Nephron progenitor cell (in vitro differentiated cells): Measurements from ENCODE around the gene TIAM1.

Experiments used
- DNase-seq: peaks from one replicate; pipeline ENCODE4 v3.0.0; 2021
- H3K27ac Mint-ChIP-seq: 2 replicates; pipeline ENCODE4 v1.8.0; 2021; ENCODE audit warnings: mild to moderate bottlenecking, moderate library complexity, mixed read lengths
- H3K27me3 Mint-ChIP-seq: 2 replicates; pipeline ENCODE4 v1.8.0; 2021; ENCODE audit warnings: mild to moderate bottlenecking, low read depth, mixed read lengths; ENCODE audit not compliant: poor library complexity
- H3K36me3 Mint-ChIP-seq: 2 replicates; pipeline ENCODE4 v1.8.0; 2021; ENCODE audit warnings: low read depth, mixed read lengths
- H3K4me1 Mint-ChIP-seq: 2 replicates; pipeline ENCODE4 v1.8.0; 2021; ENCODE audit warnings: mixed read lengths
- H3K4me3 Mint-ChIP-seq: 2 replicates; pipeline ENCODE4 v1.8.0; 2021; ENCODE audit warnings: mild to moderate bottlenecking, moderate library complexity, mixed read lengths
- H3K9me3 Mint-ChIP-seq: 2 replicates; pipeline ENCODE4 v1.8.0; 2021; ENCODE audit warnings: mild to moderate bottlenecking, moderate library complexity, mixed read lengths
- TF ChIP-seq, protein P1 (sequence below): fragments of 200-600 bp; sonication (generic); IDR thresholded peaks from 2 replicates; pipeline ENCODE4 v1.5.0; 2021; ENCODE audit warnings: antibody characterized with exemption

TIAM1 gene

DNA sequence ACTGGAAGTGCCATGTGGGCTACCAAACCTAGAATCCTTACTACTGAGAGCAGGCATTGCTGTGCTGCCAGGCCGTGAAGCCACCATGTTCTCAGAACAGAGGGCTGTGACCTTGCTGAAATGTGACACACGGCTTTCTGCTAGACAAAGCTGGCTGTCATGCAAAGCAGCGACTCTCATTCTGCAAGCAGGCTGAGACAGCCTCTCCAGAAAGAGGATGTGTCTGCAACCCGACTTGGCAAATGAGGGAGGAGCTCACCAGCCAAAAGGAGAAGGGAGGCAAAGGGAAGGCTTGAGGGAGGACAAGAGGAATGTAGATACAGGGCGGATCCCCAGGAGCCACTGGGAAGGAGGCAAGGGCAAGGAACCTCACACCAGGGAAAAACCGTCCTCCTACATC is 220.1 kb downstream of the TIAM1 start:
- TF ChIP-seq, protein P1, sequence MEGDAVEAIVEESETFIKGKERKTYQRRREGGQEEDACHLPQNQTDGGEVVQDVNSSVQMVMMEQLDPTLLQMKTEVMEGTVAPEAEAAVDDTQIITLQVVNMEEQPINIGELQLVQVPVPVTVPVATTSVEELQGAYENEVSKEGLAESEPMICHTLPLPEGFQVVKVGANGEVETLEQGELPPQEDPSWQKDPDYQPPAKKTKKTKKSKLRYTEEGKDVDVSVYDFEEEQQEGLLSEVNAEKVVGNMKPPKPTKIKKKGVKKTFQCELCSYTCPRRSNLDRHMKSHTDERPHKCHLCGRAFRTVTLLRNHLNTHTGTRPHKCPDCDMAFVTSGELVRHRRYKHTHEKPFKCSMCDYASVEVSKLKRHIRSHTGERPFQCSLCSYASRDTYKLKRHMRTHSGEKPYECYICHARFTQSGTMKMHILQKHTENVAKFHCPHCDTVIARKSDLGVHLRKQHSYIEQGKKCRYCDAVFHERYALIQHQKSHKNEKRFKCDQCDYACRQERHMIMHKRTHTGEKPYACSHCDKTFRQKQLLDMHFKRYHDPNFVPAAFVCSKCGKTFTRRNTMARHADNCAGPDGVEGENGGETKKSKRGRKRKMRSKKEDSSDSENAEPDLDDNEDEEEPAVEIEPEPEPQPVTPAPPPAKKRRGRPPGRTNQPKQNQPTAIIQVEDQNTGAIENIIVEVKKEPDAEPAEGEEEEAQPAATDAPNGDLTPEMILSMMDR, result no peak
- peaks cover 2% of the 10 kb centered on the region for H3K27me3 Mint-ChIP-seq
- peaks cover 65% of the 10 kb centered on the region for H3K36me3 Mint-ChIP-seq
- peaks cover 45% of the 10 kb centered on the region for H3K4me1 Mint-ChIP-seq
- DNase-seq, result peak; percentile 31
- no peak overlapping the region for H3K4me3 Mint-ChIP-seq
- H3K27ac Mint-ChIP-seq, result peak overlapping the region; percentile 63
- H3K9me3 Mint-ChIP-seq, result no peaks in the 10 kb centered on the region

DNA sequence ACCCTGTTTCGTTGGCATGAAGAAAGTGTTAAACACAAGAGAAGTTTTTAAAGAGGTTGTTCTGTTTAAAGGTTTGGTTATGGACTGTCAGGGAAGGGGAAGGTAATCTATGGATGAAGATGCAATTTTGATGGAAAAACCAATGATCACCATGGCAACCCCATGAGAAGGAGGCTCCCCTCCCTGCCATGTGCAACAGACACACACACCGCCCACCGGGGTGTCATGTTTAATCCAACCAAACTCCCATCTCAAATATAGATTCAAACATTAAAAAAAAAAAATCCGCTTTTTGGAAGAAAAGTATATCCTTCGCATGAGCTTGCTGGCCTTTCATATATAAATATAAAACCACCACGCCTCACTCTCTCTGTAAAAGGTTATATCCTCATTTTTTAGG is 224.9 kb downstream of the TIAM1 start:
- Mint-ChIP-seq H3K4me1 (peaks cover 52% of the 10 kb centered on the region), H3K27ac (peak overlapping the region; percentile 10), H3K4me3 (no peak overlapping the region), H3K36me3 (peaks cover 59% of the 10 kb centered on the region), H3K27me3 (peaks cover 2% of the 10 kb centered on the region), H3K9me3 (no peaks in the 10 kb centered on the region)
- TF ChIP-seq, protein P1, result no peak
- no peak for DNase-seq

DNA sequence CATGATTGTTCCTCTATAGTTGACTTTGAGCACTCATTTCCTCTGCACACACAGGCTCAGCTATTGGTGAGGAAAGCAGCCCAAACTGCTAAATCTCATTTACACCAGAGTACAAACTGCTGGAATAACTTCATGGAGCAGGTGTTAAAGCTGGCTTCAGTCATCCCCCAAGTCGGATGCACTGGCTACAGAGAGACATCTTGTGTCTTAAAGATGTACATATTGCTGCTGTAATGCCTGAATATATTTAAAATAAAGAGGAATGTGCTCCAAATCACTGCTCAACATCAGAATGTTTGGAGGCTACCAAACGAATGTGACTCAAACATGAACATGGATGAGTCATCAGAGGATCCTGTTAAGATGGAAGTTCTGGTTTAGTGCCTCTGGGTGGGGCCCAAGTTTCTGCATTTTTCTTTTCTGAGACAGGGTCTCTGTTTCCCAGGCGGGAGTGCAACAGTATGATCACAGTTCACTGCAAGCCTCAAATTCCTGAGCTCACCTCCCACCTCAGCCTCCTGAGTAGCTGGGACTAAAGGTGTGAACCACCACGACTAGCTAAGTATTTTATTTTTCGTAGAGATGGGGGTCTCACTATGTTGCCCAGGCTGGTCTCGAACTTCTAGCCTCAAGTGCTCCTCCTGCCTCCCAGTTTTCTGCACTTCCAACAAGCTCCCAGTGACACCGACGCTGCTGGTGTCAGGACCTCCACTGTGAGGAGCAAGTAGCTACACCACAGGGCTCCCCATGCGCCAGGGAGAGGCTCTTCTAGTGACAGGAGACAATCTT is 226.7 kb downstream of the TIAM1 start:
- Mint-ChIP-seq H3K36me3 (peaks cover 49% of the 10 kb centered on the region), H3K4me1 (peaks cover 37% of the 10 kb centered on the region), H3K9me3 (no peaks in the 10 kb centered on the region), H3K27me3 (peaks cover 2% of the 10 kb centered on the region), H3K27ac (peak overlapping the region; percentile 69), H3K4me3 (no peak overlapping the region)
- DNase-seq, result no peak
- TF ChIP-seq, protein P1, result no peak

DNA sequence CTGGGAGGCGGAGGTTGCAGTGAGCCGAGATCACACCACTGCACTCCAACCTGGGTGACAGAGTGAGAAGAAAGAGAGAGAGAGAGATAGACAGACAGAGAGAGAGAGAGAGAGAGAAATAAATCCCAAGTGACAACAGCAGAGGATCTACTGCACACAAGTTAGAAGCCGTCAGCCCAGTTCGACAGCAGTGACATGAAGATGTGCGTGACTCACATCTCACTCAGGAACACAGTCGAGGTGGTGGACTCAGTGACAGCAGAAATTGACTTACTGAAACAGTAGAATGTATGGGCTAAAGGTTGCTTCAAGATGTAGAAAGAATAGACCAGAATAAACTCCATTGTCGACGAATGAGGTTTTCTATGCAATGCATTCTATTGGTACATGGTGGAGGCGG is 228.8 kb downstream of the TIAM1 start:
- Mint-ChIP-seq H3K27me3 (no peaks in the 10 kb centered on the region), H3K27ac (peak overlapping the region; percentile 96), H3K4me1 (peaks cover 33% of the 10 kb centered on the region), H3K36me3 (peaks cover 29% of the 10 kb centered on the region), H3K4me3 (no peak overlapping the region), H3K9me3 (no peaks in the 10 kb centered on the region)
- TF ChIP-seq, protein P1, result no peak
- DNase-seq, result no peak

DNA sequence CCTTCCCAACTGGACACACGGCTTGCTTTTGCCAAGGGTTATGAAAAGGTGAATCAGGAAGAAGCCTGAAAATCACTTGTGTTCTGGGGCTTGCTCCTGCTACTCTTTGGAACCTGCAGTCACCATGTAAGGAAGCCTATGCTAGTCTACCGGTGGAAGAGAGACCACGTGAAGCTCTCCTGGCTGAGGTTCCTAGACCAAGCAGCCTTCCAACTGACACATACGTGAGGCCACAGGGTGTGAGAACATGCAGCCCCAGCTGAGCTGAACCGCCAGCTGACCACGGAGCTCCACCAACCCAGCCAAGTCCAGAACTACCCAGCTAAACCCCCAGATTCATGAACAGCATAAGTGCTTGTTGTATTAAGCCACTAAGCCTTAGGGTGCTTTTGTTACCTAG is 233.0 kb downstream of the TIAM1 start:
- H3K27ac Mint-ChIP-seq, result no peak overlapping the region
- no peaks in the 10 kb centered on the region for H3K27me3 Mint-ChIP-seq
- TF ChIP-seq, protein P1, result no peak
- no peak for DNase-seq
- no peak overlapping the region for H3K4me3 Mint-ChIP-seq
- H3K4me1 Mint-ChIP-seq, result peaks cover 23% of the 10 kb centered on the region
- H3K36me3 Mint-ChIP-seq, result peaks cover 14% of the 10 kb centered on the region
- peaks cover 21% of the 10 kb centered on the region for H3K9me3 Mint-ChIP-seq

DNA sequence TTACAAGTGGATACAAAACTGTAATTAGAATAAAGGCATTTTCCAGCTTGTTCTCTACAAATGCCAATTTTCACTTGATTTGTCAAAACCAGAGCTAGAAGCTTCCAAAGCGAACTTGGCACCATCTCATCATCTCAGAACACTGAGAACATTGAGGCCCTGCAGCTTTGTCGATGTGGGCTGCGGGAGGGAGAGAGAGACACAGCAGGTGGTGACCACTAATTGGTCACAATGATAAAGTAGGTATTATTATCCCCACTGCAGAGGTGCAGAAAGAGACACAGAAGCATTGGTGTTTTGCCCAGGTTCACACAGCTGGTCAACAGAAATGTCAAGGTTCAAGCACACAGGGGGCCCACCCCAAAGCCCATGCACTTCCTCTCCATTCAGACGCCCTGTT is 233.6 kb downstream of the TIAM1 start:
- TF ChIP-seq, protein P1, result no peak
- Mint-ChIP-seq H3K4me1 (peaks cover 18% of the 10 kb centered on the region), H3K27ac (no peak overlapping the region), H3K27me3 (peaks cover under 1% of the 10 kb centered on the region), H3K9me3 (peaks cover 28% of the 10 kb centered on the region), H3K4me3 (no peak overlapping the region), H3K36me3 (peaks cover 21% of the 10 kb centered on the region)
- DNase-seq, result no peak
